ENCODE data around the gene NLRP7.
A peak's percentile ranks its signal among the peaks of the same experiment; 100 is the strongest.
"Not testable (repeated sequence)": the region's sequence is repeated elsewhere in the genome, so short reads cannot be mapped to it uniquely, and the experiment has no call there.

Gene NLRP7

GRCh38 chr19:54939538-54939937, 7.8 kb downstream of the NLRP7 start:
- H3K4me2 ChIP-seq (ENCODE audit: low read length); H2BK5ac ChIP-seq (ENCODE audit: low read depth, low read length, poor library complexity); H3K9ac ChIP-seq (ENCODE audit: low read length); H3K4me3 ChIP-seq (ENCODE audit: low read depth, low read length); H2AK5ac ChIP-seq (ENCODE audit: low read length); H4K12ac ChIP-seq (ENCODE audit: low read depth, low read length); H3K36me3 ChIP-seq (ENCODE audit: control insufficient read depth in 1 of 2, insufficient read depth in 2 of 2, low read length in 2 of 2); H3K23ac ChIP-seq (ENCODE audit: low read length); DNase-seq; H3K18ac ChIP-seq (ENCODE audit: low read length); H3K79me2 ChIP-seq (ENCODE audit: control insufficient read depth, insufficient read depth, low read length, poor library complexity); H3K27ac ChIP-seq (ENCODE audit: low read depth, low read length); H3K27me3 ChIP-seq (ENCODE audit: insufficient read depth, low read length); H4K8ac ChIP-seq (ENCODE audit: low read depth, low read length); H2AFZ ChIP-seq (ENCODE audit: insufficient read depth, low read length, poor library complexity); H3K4ac ChIP-seq (ENCODE audit: low read depth, low read length); H3K9me3 ChIP-seq (ENCODE audit: insufficient read depth, low read depth, low read length): not testable (repeated sequence)
- peak overlapping the region; percentile 54 for H2BK120ac ChIP-seq (ENCODE audit: insufficient read depth, low read length, poor library complexity)
- H4K91ac ChIP-seq (ENCODE audit: low read depth, low read length) = peak overlapping the region; percentile 57
- H3K79me1 ChIP-seq (ENCODE audit: low read length) = peaks cover 22% of the 10 kb centered on the region
- peak overlapping the region; percentile 87 for H2BK12ac ChIP-seq (ENCODE audit: low read length)
- no CpG with 5 or more reads among the region's 28 CpGs for WGBS (ENCODE audit: extremely low coverage, insufficient coverage, insufficient read length)
- peaks cover 5 to 14% of the 10 kb centered on the region in 2 experiments for H3K4me1 ChIP-seq (ENCODE audit: control insufficient read depth in 1 of 2, insufficient read depth in 2 of 2, low read length in 2 of 2)
- H3K14ac ChIP-seq (ENCODE audit: low read length) = peak overlapping the region; percentile 15

- H3K79me1 ChIP-seq (ENCODE audit: low read length) = peaks cover 19% of the 10 kb centered on the region
- peaks cover 2% of the 10 kb centered on the region for H3K9me3 ChIP-seq (ENCODE audit: insufficient read depth, low read depth, low read length)
- H2AFZ ChIP-seq (ENCODE audit: insufficient read depth, low read length, poor library complexity) = no peak overlapping the region
- peak overlapping the region; percentile 54 for H3K14ac ChIP-seq (ENCODE audit: low read length)
- peak; percentile 63 to 80 for DNase-seq
- H3K4me2 ChIP-seq (ENCODE audit: low read length) = no peak overlapping the region
- no peak overlapping the region for H3K27ac ChIP-seq (ENCODE audit: low read depth, low read length)
- no peaks in the 10 kb centered on the region for H3K36me3 ChIP-seq (ENCODE audit: control insufficient read depth in 1 of 2, insufficient read depth in 2 of 2, low read length in 2 of 2)
- no peak overlapping the region for H2AK5ac ChIP-seq (ENCODE audit: low read length)
- no peak overlapping the region for H3K23ac ChIP-seq (ENCODE audit: low read length)
- H3K9ac ChIP-seq (ENCODE audit: low read length) = no peak overlapping the region
- H3K18ac ChIP-seq (ENCODE audit: low read length) = no peak overlapping the region
- no peak overlapping the region for H2BK5ac ChIP-seq (ENCODE audit: low read depth, low read length, poor library complexity)
- H4K12ac ChIP-seq (ENCODE audit: low read depth, low read length) = no peak overlapping the region
- peaks cover 5 to 10% of the 10 kb centered on the region in 2 experiments for H3K4me1 ChIP-seq (ENCODE audit: control insufficient read depth in 1 of 2, insufficient read depth in 2 of 2, low read length in 2 of 2)
- H2BK120ac ChIP-seq (ENCODE audit: insufficient read depth, low read length, poor library complexity) = no peak overlapping the region
- no peak overlapping the region for H3K4ac ChIP-seq (ENCODE audit: low read depth, low read length)
- H4K8ac ChIP-seq (ENCODE audit: low read depth, low read length) = no peak overlapping the region
- peak overlapping the region; percentile 63 for H2BK12ac ChIP-seq (ENCODE audit: low read length)
- no CpG with 5 or more reads among the region's 11 CpGs for WGBS (ENCODE audit: extremely low coverage, insufficient coverage, insufficient read length)
- no peaks in the 10 kb centered on the region for H3K27me3 ChIP-seq (ENCODE audit: insufficient read depth, low read length)
- peaks cover 1% of the 10 kb centered on the region for H3K79me2 ChIP-seq (ENCODE audit: control insufficient read depth, insufficient read depth, low read length, poor library complexity)
- peak overlapping the region; percentile 18 for H3K4me3 ChIP-seq (ENCODE audit: low read depth, low read length)
- peak overlapping the region; percentile 38 for H4K91ac ChIP-seq (ENCODE audit: low read depth, low read length)
Observed at GRCh38 chr19:54938906-54939305, 8.4 kb downstream of the NLRP7 start.

- H3K4me1 ChIP-seq (ENCODE audit: control insufficient read depth in 1 of 2, insufficient read depth in 2 of 2, low read length in 2 of 2) = peaks cover 3 to 8% of the 10 kb centered on the region in 2 experiments
- H2BK5ac ChIP-seq (ENCODE audit: low read depth, low read length, poor library complexity) = no peak overlapping the region
- H2BK12ac ChIP-seq (ENCODE audit: low read length) = no peak overlapping the region
- H3K4me3 ChIP-seq (ENCODE audit: low read depth, low read length) = no peak overlapping the region
- no peak overlapping the region for H3K27ac ChIP-seq (ENCODE audit: low read depth, low read length)
- H3K18ac ChIP-seq (ENCODE audit: low read length) = no peak overlapping the region
- H3K27me3 ChIP-seq (ENCODE audit: insufficient read depth, low read length) = no peaks in the 10 kb centered on the region
- DNase-seq = peak; percentile 84 to 86
- H3K9ac ChIP-seq (ENCODE audit: low read length) = no peak overlapping the region
- H2AFZ ChIP-seq (ENCODE audit: insufficient read depth, low read length, poor library complexity) = no peak overlapping the region
- H3K14ac ChIP-seq (ENCODE audit: low read length) = no peak overlapping the region
- H4K12ac ChIP-seq (ENCODE audit: low read depth, low read length) = no peak overlapping the region
- H3K36me3 ChIP-seq (ENCODE audit: control insufficient read depth in 1 of 2, insufficient read depth in 2 of 2, low read length in 2 of 2) = peaks cover 0 to 3% of the 10 kb centered on the region in 2 experiments
- no peak overlapping the region for H3K4ac ChIP-seq (ENCODE audit: low read depth, low read length)
- no peak overlapping the region for H3K4me2 ChIP-seq (ENCODE audit: low read length)
- WGBS (ENCODE audit: extremely low coverage, insufficient coverage, insufficient read length) = no CpG with 5 or more reads among the region's 9 CpGs
- no peak overlapping the region for H3K23ac ChIP-seq (ENCODE audit: low read length)
- H3K79me1 ChIP-seq (ENCODE audit: low read length) = peaks cover 14% of the 10 kb centered on the region
- peaks cover 1% of the 10 kb centered on the region for H3K79me2 ChIP-seq (ENCODE audit: control insufficient read depth, insufficient read depth, low read length, poor library complexity)
- H4K91ac ChIP-seq (ENCODE audit: low read depth, low read length) = no peak overlapping the region
- H3K9me3 ChIP-seq (ENCODE audit: insufficient read depth, low read depth, low read length) = peaks cover 2% of the 10 kb centered on the region
- no peak overlapping the region for H2BK120ac ChIP-seq (ENCODE audit: insufficient read depth, low read length, poor library complexity)
- no peak overlapping the region for H2AK5ac ChIP-seq (ENCODE audit: low read length)
- H4K8ac ChIP-seq (ENCODE audit: low read depth, low read length) = no peak overlapping the region
Observed at GRCh38 chr19:54937926-54938325, 9.4 kb downstream of the NLRP7 start.

GRCh38 chr19:54928299-54928698, 19.0 kb downstream of the NLRP7 start:
- Histone ChIP-seq H3K79me1 (ENCODE audit: low read length) (no peaks in the 10 kb centered on the region), H2AFZ (ENCODE audit: insufficient read depth, low read length, poor library complexity) (no peak overlapping the region), H3K36me3 (ENCODE audit: control insufficient read depth in 1 of 2, insufficient read depth in 2 of 2, low read length in 2 of 2) (no peaks in the 10 kb centered on the region), H4K91ac (ENCODE audit: low read depth, low read length) (no peak overlapping the region), H4K8ac (ENCODE audit: low read depth, low read length) (no peak overlapping the region), H2BK12ac (ENCODE audit: low read length) (no peak overlapping the region), H3K79me2 (ENCODE audit: control insufficient read depth, insufficient read depth, low read length, poor library complexity) (no peaks in the 10 kb centered on the region), H3K4me1 (ENCODE audit: control insufficient read depth in 1 of 2, insufficient read depth in 2 of 2, low read length in 2 of 2) (no peaks in the 10 kb centered on the region), H3K9ac (ENCODE audit: low read length) (no peak overlapping the region), H3K27ac (ENCODE audit: low read depth, low read length) (no peak overlapping the region), H3K4me3 (ENCODE audit: low read depth, low read length) (no peak overlapping the region), H3K4ac (ENCODE audit: low read depth, low read length) (no peak overlapping the region), H4K12ac (ENCODE audit: low read depth, low read length) (no peak overlapping the region), H3K4me2 (ENCODE audit: low read length) (no peak overlapping the region), H3K18ac (ENCODE audit: low read length) (no peak overlapping the region), H3K9me3 (ENCODE audit: insufficient read depth, low read depth, low read length) (peaks cover 4% of the 10 kb centered on the region), H3K23ac (ENCODE audit: low read length) (no peak overlapping the region), H3K27me3 (ENCODE audit: insufficient read depth, low read length) (no peaks in the 10 kb centered on the region), H2AK5ac (ENCODE audit: low read length) (no peak overlapping the region), H2BK120ac (ENCODE audit: insufficient read depth, low read length, poor library complexity) (no peak overlapping the region), H2BK5ac (ENCODE audit: low read depth, low read length, poor library complexity) (no peak overlapping the region), H3K14ac (ENCODE audit: low read length) (no peak overlapping the region)
- WGBS (ENCODE audit: extremely low coverage, insufficient coverage, insufficient read length) = no CpG with 5 or more reads among the region's 2 CpGs
- no peak for DNase-seq
